ACC112 (cell line): Measurements from ENCODE around the gene PAK3.

Source experiments
- H2AFZ ChIP-seq: fragments of 200-600 bp; sonication (generic); one replicate; pipeline ENCODE4 v1.6.0; 2017; ENCODE audit warnings: antibody characterized with exemption, low read length; ENCODE audit not compliant: unreplicated experiment
- H3K27ac ChIP-seq: fragments of 200-600 bp; sonication (generic); 2 replicates; pipeline ENCODE4 v1.5.1; 2014; ENCODE audit warnings: low read depth, mild to moderate bottlenecking, antibody characterized with exemption, low read length, moderate library complexity
- H3K27me3 ChIP-seq: fragments of 200-600 bp; sonication (generic); 2 replicates; pipeline ENCODE4 v1.6.1; 2014; ENCODE audit warnings: mild to moderate bottlenecking, antibody characterized with exemption, low read length, moderate library complexity, mixed read lengths; ENCODE audit not compliant: insufficient read depth
- H3K36me3 ChIP-seq: fragments of 200-600 bp; sonication (generic); 2 replicates; pipeline ENCODE4 v1.6.1; 2016; ENCODE audit warnings: mild to moderate bottlenecking, antibody characterized with exemption, low read length, moderate library complexity, mixed read lengths; ENCODE audit not compliant: insufficient read depth
- H3K4me1 ChIP-seq: fragments of 200-600 bp; sonication (generic); one replicate; pipeline ENCODE4 v1.6.1; 2016; ENCODE audit warnings: low read length, mixed read lengths; ENCODE audit not compliant: insufficient read depth, unreplicated experiment, control insufficient read depth
- H3K4me3 ChIP-seq: fragments of 200-600 bp; sonication (generic); 2 replicates; pipeline ENCODE4 v1.5.1; 2014; ENCODE audit warnings: mild to moderate bottlenecking, low read depth, low read length
- H3K79me2 ChIP-seq: fragments of 200-600 bp; sonication (generic); one replicate; pipeline ENCODE4 v1.6.0; 2016; ENCODE audit warnings: low read length; ENCODE audit not compliant: control insufficient read depth, unreplicated experiment, insufficient read depth

The PAK3 gene

GRCh38 chrX:111131572-111131971 lies 35.6 kb downstream of the PAK3 start:
- Histone ChIP-seq H3K4me3 (no peak overlapping the region), H2AFZ (no peak overlapping the region), H3K4me1 (no peaks in the 10 kb centered on the region), H3K36me3 (no peaks in the 10 kb centered on the region), H3K27me3 (no peaks in the 10 kb centered on the region), H3K79me2 (no peaks in the 10 kb centered on the region), H3K27ac (no peak overlapping the region)

- Histone ChIP-seq H2AFZ (no peak overlapping the region), H3K4me1 (no peaks in the 10 kb centered on the region), H3K36me3 (no peaks in the 10 kb centered on the region), H3K4me3 (no peak overlapping the region), H3K27me3 (no peaks in the 10 kb centered on the region), H3K79me2 (no peaks in the 10 kb centered on the region), H3K27ac (no peak overlapping the region)
These were observed 37.4 kb downstream of the PAK3 start for GRCh38 chrX:111133389-111133788.

- Histone ChIP-seq H3K27ac (no peak overlapping the region), H3K27me3 (no peaks in the 10 kb centered on the region), H3K4me1 (no peaks in the 10 kb centered on the region), H3K4me3 (no peak overlapping the region), H3K79me2 (no peaks in the 10 kb centered on the region), H2AFZ (no peak overlapping the region), H3K36me3 (no peaks in the 10 kb centered on the region)
These were observed 49.9 kb downstream of the PAK3 start for GRCh38 chrX:111145878-111146277.

GRCh38 chrX:111151764-111152163 lies 55.8 kb downstream of the PAK3 start:
- Histone ChIP-seq H3K4me1 (no peaks in the 10 kb centered on the region), H3K36me3 (no peaks in the 10 kb centered on the region), H3K79me2 (no peaks in the 10 kb centered on the region), H2AFZ (no peak overlapping the region), H3K27ac (no peak overlapping the region), H3K27me3 (no peaks in the 10 kb centered on the region), H3K4me3 (no peak overlapping the region)

- Histone ChIP-seq H3K79me2 (no peaks in the 10 kb centered on the region), H3K36me3 (no peaks in the 10 kb centered on the region), H3K27me3 (no peaks in the 10 kb centered on the region), H3K27ac (no peak overlapping the region), H3K4me3 (no peak overlapping the region), H2AFZ (no peak overlapping the region), H3K4me1 (no peaks in the 10 kb centered on the region)
These were observed 63.2 kb downstream of the PAK3 start for GRCh38 chrX:111159232-111159631.

- no peak overlapping the region for H3K27ac ChIP-seq
- no peaks in the 10 kb centered on the region for H3K79me2 ChIP-seq
- H3K36me3 ChIP-seq: no peaks in the 10 kb centered on the region
- no peaks in the 10 kb centered on the region for H3K27me3 ChIP-seq
- H3K4me1 ChIP-seq: no peaks in the 10 kb centered on the region
- no peak overlapping the region for H2AFZ ChIP-seq
- no peak overlapping the region for H3K4me3 ChIP-seq
These were observed 68.7 kb downstream of the PAK3 start for GRCh38 chrX:111164728-111165127.

- Histone ChIP-seq H3K4me1 (no peaks in the 10 kb centered on the region), H3K27ac (no peak overlapping the region), H2AFZ (no peak overlapping the region), H3K36me3 (no peaks in the 10 kb centered on the region), H3K4me3 (no peak overlapping the region), H3K79me2 (no peaks in the 10 kb centered on the region), H3K27me3 (no peaks in the 10 kb centered on the region)
These were observed 69.9 kb downstream of the PAK3 start for GRCh38 chrX:111165902-111166301.

GRCh38 chrX:111167334-111167733 lies 71.3 kb downstream of the PAK3 start:
- no peaks in the 10 kb centered on the region for H3K27me3 ChIP-seq
- no peak overlapping the region for H3K27ac ChIP-seq
- no peak overlapping the region for H2AFZ ChIP-seq
- no peaks in the 10 kb centered on the region for H3K36me3 ChIP-seq
- H3K79me2 ChIP-seq: no peaks in the 10 kb centered on the region
- no peak overlapping the region for H3K4me3 ChIP-seq
- H3K4me1 ChIP-seq: no peaks in the 10 kb centered on the region

- no peak overlapping the region for H3K27ac ChIP-seq
- no peaks in the 10 kb centered on the region for H3K27me3 ChIP-seq
- no peaks in the 10 kb centered on the region for H3K79me2 ChIP-seq
- H3K36me3 ChIP-seq: no peaks in the 10 kb centered on the region
- H2AFZ ChIP-seq: no peak overlapping the region
- H3K4me1 ChIP-seq: no peaks in the 10 kb centered on the region
- no peak overlapping the region for H3K4me3 ChIP-seq
These were observed 72.3 kb downstream of the PAK3 start for GRCh38 chrX:111168314-111168713.

GRCh38 chrX:111169141-111169540 lies 73.2 kb downstream of the PAK3 start:
- Histone ChIP-seq H3K4me1 (no peaks in the 10 kb centered on the region), H3K79me2 (no peaks in the 10 kb centered on the region), H3K27me3 (no peaks in the 10 kb centered on the region), H2AFZ (no peak overlapping the region), H3K27ac (no peak overlapping the region), H3K4me3 (no peak overlapping the region), H3K36me3 (no peaks in the 10 kb centered on the region)

- no peak overlapping the region for H3K27ac ChIP-seq
- H3K27me3 ChIP-seq: no peaks in the 10 kb centered on the region
- H3K79me2 ChIP-seq: no peaks in the 10 kb centered on the region
- no peaks in the 10 kb centered on the region for H3K36me3 ChIP-seq
- no peaks in the 10 kb centered on the region for H3K4me1 ChIP-seq
- no peak overlapping the region for H3K4me3 ChIP-seq
- H2AFZ ChIP-seq: no peak overlapping the region
These were observed 74.0 kb downstream of the PAK3 start for GRCh38 chrX:111170017-111170416.
